Measurements from ENCODE around the gene PRRT1B. TPM values are rescaled to one million over a fixed set of nuclear protein-coding genes. Genes with fewer than 3 reads are reported as not detected.

PRRT1B gene
- total and polyA plus RNA-seq, 9 of the 15 experiments (the other 6 are each of a cell fraction or from before 2014, with no cell fraction given): not detected

DNA sequence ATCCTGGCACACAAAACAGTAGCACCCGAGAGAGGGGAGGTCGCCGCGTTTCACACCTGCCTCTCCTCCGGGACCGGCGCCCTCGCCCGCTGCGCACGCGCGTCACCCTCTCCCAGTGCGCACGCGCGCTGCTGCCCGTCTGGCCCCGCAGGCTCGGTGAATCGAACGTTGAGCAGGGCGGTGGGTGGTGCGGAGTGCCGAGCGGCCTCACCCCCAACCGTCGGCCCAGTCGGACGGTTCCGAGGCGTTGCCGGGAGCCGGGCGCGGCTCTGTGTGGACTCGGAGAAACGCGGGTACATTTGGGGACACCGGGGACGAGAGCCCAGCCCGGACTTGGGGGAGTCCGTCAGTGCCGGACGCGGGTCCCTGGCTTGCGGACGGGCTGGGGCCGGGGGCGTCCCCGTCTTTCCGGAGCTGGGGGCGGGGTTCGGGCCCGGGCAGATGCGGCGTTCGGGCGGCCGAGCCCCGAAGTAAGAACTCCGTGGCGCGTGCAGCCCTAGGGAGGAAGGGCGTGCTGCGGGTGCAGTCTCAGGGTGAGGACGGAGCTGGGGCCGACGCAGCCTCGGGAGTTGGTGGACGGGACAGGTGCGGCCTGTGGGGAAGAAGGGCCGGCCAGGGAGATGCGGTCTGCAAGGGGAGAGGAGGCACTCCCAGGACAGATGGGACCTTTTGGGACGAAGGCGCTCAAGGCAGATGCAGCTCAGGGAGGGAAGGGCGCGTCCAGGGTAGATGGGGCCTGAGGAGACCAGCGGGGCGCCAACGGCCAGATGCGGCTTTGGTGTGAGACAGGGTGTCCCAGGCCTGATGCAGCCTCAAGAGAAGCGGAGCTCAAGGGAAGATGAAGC lies 42.3 kb upstream of the PRRT1B start, which contains the start of gene POMT1 (continued):
- TF ChIP-seq MTA3 (IDR thresholded peaks at IDR 0.05; ENCODE audit: borderline replicate concordance): peak; percentile 85; the same call in 1 of the 2 replicates
- peak; percentile 78 for TF ChIP-seq ZFX (CRISPR knock-in tag; IDR thresholded peaks at IDR 0.05)
- TF ChIP-seq BRF1 (IDR thresholded peaks at IDR 0.05; ENCODE audit: borderline replicate concordance, extremely low read depth, insufficient read length): no peak
- TF ChIP-seq PHF20 (IDR thresholded peaks at IDR 0.05; ENCODE audit: partially characterized antibody): peak; percentile 81
- TF ChIP-seq, protein P1, sequence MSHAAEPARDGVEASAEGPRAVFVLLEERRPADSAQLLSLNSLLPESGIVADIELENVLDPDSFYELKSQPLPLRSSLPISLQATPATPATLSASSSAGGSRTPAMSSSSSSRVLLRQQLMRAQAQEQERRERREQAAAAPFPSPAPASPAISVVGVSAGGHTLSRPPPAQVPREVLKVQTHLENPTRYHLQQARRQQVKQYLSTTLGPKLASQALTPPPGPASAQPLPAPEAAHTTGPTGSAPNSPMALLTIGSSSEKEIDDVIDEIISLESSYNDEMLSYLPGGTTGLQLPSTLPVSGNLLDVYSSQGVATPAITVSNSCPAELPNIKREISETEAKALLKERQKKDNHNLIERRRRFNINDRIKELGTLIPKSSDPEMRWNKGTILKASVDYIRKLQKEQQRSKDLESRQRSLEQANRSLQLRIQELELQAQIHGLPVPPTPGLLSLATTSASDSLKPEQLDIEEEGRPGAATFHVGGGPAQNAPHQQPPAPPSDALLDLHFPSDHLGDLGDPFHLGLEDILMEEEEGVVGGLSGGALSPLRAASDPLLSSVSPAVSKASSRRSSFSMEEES (CRISPR knock-in tag; IDR thresholded peaks at IDR 0.05): no peak

DNA sequence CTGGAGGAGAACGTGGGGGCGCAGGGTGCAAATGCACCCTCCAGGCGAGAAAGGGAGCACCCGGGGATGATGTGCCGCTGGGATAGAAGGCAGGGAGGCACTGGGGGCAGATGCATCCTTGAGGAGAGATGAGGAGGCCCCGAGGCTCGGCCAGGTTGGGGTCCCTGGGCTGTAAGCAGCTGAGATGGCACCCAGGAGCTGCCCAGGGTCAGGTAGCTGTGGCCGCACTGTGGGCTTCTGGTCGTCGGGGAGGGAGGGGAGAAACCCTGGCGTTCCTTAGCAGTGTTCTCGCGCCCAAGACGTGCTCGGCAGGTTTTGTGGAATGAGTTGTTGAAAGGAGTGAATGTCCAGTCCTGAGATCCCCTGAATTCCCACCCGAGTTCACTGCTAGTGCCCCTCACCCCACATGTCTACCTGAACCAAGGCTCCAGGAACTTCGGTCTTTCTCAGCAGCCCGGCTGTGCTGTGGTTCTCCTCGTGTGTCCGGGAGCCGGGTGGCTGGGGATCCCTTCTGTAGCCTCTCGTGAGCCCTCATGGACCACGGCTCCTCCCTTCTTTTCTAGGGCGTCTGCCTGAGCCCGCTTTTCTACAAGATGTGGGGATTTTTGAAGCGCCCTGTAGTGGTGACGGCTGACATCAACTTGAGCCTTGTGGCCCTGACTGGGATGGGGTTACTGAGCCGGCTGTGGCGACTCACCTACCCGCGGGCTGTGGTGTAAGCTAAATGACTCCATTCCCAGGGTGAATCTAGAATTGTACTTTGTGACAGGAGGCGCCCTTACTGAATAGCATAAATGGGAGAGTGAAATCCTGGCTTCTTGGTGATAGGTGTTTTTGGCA lies 41.5 kb upstream of the PRRT1B start:
- H3K9ac ChIP-seq (ENCODE audit: insufficient read depth in 1 of 2, low read depth in 2 of 2, low read length in 2 of 2): peak overlapping the region; percentile 70 to 95
- CTCF ChIA-PET (ENCODE audit: low intra/inter-chr PET ratio): no interaction called here
- H3K27me3 ChIP-seq (ENCODE audit: control insufficient read depth in 2 of 2, insufficient read depth in 2 of 2, low read length in 2 of 2): no peaks in the 10 kb centered on the region
- H3K9me3 ChIP-seq (replicated peaks; ENCODE audit: control insufficient read depth, insufficient read depth, low read depth, low read length): no peaks in the 10 kb centered on the region
- peaks cover 17% of the 10 kb centered on the region; the same call in 2 of the 3 replicates for H3K36me3 ChIP-seq (ENCODE audit: control insufficient read depth, insufficient read depth, low read length)
- H3K4me1 ChIP-seq (replicated peaks in 1 of 2; ENCODE audit: control insufficient read depth in 2 of 2, insufficient read depth in 2 of 2, low read length in 2 of 2): peaks cover 4 to 25% of the 10 kb centered on the region in 2 experiments; a peak in 4 of 5 replicates
- FAIRE-seq (peak; percentile 48), DNase-seq (ENCODE audit: extremely low read depth in 1 of 4, low spot score in 3 of 4) (peak; percentile 48 to 60 (median 53)), ATAC-seq (peak; percentile 56)
- peak overlapping the region; percentile 86 for H3K4me2 ChIP-seq (ENCODE audit: insufficient read depth, low read length)
- no peaks in the 10 kb centered on the region; the same call in 1 of the 2 replicates for H4K20me1 ChIP-seq (replicated peaks; ENCODE audit: control insufficient read depth, insufficient read depth, low read length)
- intact Hi-C loops (cut with micrococcal nuclease): loop anchor here (10.0 kb wide), 1 partner anchor 241 kb away; the partner anchor contains the start of gene RAPGEF1
- peak overlapping the region; percentile 94 for H2AFZ ChIP-seq (ENCODE audit: low read depth, low read length)
- TF ChIP-seq EHMT2 (IDR thresholded peaks at IDR 0.05) (no peak), SMC3 (conservative IDR thresholded peaks at IDR 0.05; ENCODE audit: insufficient read depth, low read depth, low read length) (0 out of 2 replicates have a peak, but pooled peaks have one; percentile 4), STAT5B (CRISPR knock-in tag; IDR thresholded peaks at IDR 0.05) (no peak), ZNF583 (CRISPR knock-in tag; IDR thresholded peaks at IDR 0.05) (no peak), RUNX1 (IDR thresholded peaks at IDR 0.05; ENCODE audit: low read depth) (no peak)
- TF ChIP-seq, protein P2, sequence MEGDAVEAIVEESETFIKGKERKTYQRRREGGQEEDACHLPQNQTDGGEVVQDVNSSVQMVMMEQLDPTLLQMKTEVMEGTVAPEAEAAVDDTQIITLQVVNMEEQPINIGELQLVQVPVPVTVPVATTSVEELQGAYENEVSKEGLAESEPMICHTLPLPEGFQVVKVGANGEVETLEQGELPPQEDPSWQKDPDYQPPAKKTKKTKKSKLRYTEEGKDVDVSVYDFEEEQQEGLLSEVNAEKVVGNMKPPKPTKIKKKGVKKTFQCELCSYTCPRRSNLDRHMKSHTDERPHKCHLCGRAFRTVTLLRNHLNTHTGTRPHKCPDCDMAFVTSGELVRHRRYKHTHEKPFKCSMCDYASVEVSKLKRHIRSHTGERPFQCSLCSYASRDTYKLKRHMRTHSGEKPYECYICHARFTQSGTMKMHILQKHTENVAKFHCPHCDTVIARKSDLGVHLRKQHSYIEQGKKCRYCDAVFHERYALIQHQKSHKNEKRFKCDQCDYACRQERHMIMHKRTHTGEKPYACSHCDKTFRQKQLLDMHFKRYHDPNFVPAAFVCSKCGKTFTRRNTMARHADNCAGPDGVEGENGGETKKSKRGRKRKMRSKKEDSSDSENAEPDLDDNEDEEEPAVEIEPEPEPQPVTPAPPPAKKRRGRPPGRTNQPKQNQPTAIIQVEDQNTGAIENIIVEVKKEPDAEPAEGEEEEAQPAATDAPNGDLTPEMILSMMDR (IDR thresholded peaks at IDR 0.05 in 2 of 3, conservative IDR thresholded peaks at IDR 0.05 in 1 of 3; ENCODE audit: insufficient read depth in 2 of 3, low read depth in 1 of 3, low read length in 3 of 3): peak; percentile 15 to 18 (median 16); a peak in 2 of 6 replicates
- TF ChIP-seq, protein P3, sequence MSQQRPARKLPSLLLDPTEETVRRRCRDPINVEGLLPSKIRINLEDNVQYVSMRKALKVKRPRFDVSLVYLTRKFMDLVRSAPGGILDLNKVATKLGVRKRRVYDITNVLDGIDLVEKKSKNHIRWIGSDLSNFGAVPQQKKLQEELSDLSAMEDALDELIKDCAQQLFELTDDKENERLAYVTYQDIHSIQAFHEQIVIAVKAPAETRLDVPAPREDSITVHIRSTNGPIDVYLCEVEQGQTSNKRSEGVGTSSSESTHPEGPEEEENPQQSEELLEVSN (IDR thresholded peaks at IDR 0.05; ENCODE audit: borderline replicate concordance in 1 of 2, extremely low read depth in 1 of 2, insufficient read depth in 1 of 2, insufficient read length in 1 of 2, low read depth in 1 of 2, low read length in 1 of 2, poor library complexity in 1 of 2, severe bottlenecking in 1 of 2): peak in 1 of 2 experiments; percentile 5
- no peaks in the 10 kb centered on the region for H3K9me1 ChIP-seq (ENCODE audit: control insufficient read depth, insufficient read depth, low read length)
- peaks cover 10% of the 10 kb centered on the region for H3K79me2 ChIP-seq (ENCODE audit: control insufficient read depth, insufficient read depth, low read length)
- POLR2A ChIA-PET: interaction anchor here (0.6 to 1.3 kb wide), 7 partner anchors 8 to 242 kb away, joined by 3 to 4 read pairs (median 3); no protein-coding TSS in a partner anchor
- H3K27ac ChIP-seq (ENCODE audit: extremely low read depth, low read depth, low read length): no peak overlapping the region
- in situ Hi-C loops (cut with MboI): no loop called here
- peak overlapping the region; percentile 89 for H3K4me3 ChIP-seq
- no TSS peak for BruUV-seq (replicated peaks)
- WGBS (ENCODE audit: insufficient coverage, low coverage, missing lambda C conversion rate): 21% methylated on average over 29 of the region's 32 CpGs
